NCI-H2107 treated with DMSO at 0.1 percent for 48 hours (cell line): ENCODE results near the gene CCT8.
A peak's percentile ranks its signal among the peaks of the same experiment; 100 is the strongest.
"Not testable (repeated sequence)": the region's sequence is repeated elsewhere in the genome, so short reads cannot be mapped to it uniquely, and the experiment has no call there.

Experiments used
- DNase-seq: peaks from one replicate; lab custom pipeline; 2025; ENCODE audit not compliant: unreplicated experiment; lab: John Stamatoyannopoulos, UW

CCT8 gene

DNA sequence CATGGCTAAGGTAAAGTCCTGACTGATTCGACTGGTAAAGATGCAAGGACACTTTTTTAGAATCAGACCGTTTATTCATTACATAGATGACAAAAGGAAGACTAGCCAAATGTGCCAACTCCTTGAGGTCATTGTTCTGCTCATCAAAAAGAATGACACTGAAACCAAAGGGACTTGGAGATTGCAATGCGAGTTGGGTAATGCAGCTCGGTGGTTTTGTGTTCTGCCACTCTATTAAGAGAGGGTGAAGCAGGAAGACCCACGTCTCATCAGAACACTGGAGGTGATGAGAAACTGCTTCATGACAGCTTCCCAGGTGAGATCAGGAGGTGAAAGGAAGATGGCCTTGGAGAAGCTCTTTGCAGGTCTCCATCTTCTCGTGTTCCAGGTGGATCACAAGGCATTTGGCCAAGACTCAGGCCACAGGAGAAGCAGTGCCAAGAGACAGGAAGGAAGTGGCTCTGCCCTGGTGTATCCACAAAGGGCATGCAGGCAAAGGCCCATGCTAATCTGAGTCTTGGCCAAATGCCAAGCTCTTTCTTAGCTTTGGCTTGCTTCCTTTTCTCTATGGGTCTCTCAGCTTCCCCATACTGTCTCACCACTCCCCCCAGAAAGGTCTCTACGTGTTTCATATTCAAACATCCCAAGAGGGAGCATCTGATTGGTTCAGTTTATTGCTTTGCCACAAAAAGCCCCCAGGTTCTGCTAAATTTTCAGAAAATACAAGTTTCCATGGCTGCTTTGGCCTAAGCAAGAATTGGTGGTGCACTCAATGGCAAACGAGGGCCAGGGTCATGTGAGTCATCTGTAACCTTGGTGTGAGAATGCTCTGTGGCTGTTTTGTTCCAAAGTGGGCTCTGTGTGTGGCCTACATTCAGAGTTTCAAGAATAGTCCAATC lies 5.7 kb upstream of the CCT8 start:
- DNase-seq: no peak

GRCh38 chr21:29077651-29078090 lies 4.2 kb upstream of the CCT8 start:
- DNase-seq: no peak

GRCh38 chr21:29076731-29077640 lies 3.5 kb upstream of the CCT8 start:
- DNase-seq: not testable (repeated sequence)

GRCh38 chr21:29075706-29076466 lies 2.4 kb upstream of the CCT8 start:
- no peak for DNase-seq

DNA sequence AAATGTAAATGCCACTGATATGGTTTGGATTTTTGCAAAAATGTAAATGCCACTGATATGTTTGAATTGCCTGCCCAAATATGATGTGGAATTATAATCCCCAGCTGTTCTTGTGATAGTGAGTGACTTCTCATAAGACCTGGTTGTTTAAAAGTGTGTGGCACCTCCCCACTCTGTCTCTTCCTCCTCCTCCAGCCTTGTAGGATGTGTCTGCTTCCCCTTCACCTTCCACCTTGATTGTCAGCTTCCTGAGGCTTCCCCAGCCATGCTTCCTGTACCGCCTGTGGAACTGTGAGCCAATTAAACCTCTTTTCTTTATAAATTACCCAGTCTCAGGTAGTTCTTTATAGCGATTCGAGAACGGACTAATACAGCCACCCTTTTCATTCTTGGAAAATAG lies 1.3 kb upstream of the CCT8 start:
- DNase-seq: no peak

DNA sequence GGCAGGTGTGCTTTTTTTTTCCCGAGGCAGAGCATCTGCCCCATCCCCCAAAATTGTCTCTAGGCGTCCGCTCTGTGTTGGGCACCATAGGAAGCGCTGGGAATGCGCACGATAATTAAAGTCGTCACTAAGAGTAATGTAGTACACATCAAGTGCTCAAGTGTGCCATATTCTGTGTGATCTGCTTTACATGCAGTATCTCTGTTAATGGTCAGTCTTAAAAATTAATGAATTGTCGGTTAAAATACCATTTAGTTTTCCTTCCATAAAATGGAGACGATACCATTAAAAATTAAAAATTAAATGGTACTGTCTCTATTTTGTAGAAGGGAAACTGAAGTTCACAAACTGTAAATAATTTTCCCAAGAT lies 544 bp upstream of the CCT8 start:
- no peak for DNase-seq

DNA sequence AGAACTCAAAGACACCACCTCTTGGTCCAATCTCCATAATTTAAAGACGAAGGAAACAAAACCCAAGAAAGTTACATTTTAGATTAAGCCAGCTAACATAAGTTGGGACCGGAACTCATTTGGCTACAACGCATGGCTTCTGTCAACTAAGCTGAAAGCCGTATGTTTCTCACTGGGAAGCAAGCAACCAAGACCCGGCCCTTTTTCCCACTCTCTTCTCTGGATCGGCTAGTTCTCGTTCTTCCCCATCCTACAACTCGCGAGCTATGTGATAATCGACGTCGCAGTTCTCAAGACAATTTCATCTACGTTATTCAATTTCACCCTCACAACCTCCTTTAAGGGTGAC lies 601 bp downstream of the CCT8 start:
- peak; percentile 28 for DNase-seq

- no peak for DNase-seq
These were observed 8.5 kb downstream of the CCT8 start for GRCh38 chr21:29064850-29065481.

GRCh38 chr21:29056538-29057050 lies 16.9 kb downstream of the CCT8 start:
- DNase-seq: no peak

DNA sequence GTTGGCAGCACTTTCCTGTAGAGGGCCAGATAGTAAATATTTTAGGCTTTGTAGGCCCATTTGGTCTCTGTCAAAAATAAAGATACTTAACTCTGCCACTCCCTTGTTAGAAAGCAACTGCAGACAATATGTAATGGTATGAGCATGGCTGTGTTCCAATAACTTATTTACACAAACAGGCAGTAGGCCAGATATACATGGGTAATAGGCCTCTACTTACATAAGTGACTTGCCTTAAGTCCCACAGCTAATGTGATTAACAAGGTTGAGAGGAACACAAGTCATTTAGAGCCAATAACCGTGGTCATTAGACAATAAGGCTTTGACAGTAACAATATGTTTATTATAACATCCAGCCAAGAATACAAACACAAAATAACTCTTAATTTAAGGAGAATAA lies 17.4 kb downstream of the CCT8 start:
- no peak for DNase-seq

- no peak for DNase-seq
These were observed 18.4 kb downstream of the CCT8 start for GRCh38 chr21:29055080-29055479.

DNA sequence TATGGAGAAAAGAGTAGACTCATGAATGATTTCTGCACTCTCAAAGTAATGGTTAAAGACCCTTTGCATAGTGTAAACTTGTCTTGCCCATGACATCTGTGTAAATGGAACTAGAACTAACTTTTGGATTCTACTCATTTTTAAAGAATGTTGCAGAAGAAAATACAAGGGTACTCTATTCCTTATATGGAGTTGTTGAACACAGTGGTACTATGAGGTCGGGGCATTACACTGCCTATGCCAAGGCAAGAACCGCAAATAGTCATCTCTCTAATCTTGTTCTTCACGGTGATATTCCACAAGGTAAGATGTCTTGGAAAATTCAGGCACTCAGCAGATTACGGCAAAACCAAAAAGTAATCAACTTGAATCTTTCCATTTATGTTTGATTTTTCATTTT lies 19.8 kb downstream of the CCT8 start:
- DNase-seq: no peak

- peak; percentile 44 for DNase-seq
These were observed 20.4 kb downstream of the CCT8 start for GRCh38 chr21:29053011-29053553.

GRCh38 chr21:29052224-29052623 lies 21.2 kb downstream of the CCT8 start:
- DNase-seq: no peak

DNA sequence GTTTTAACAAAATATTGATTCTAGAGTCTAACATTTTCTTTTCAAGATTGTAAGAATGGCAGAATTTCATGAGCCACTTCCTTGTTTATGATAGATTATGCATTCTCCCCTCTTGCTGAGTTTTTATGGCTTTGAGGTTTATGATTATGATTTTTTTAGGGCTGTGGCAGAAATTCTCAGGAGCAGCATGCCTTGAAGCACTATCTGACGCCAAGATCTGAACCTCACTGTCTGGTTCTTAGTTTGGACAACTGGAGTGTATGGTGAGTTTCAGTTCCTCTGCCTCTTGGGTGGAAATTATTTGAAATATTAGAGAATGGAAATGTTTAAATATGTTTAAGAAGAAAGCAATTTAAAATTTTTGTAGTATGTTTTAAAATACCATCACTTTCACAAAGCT lies 38.8 kb downstream of the CCT8 start:
- DNase-seq: no peak

- DNase-seq: no peak
These were observed 39.6 kb downstream of the CCT8 start for GRCh38 chr21:29033871-29034270.

DNA sequence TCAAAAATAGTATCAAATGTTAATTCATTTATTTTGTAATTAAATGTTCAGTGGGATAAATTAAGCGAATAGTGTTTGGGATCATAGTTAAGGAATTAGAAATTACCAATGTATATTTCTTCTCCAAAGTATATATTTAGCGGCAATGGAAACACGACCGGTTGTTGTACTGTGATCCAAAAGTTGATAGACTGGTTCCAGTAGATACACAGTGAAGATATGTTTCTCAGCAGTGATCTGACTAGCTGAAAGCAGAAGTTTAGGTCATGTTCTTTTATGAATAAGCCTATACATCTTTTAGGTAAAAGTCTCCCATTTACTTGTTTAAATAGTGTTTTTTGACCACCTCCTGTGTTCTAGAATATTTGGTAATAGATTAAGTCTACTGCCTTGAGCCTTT lies 40.1 kb downstream of the CCT8 start:
- no peak for DNase-seq

- DNase-seq: no peak
These were observed 42.5 kb downstream of the CCT8 start for GRCh38 chr21:29030909-29031308.

- DNase-seq: no peak
These were observed 43.9 kb downstream of the CCT8 start for GRCh38 chr21:29029524-29029923.

DNA sequence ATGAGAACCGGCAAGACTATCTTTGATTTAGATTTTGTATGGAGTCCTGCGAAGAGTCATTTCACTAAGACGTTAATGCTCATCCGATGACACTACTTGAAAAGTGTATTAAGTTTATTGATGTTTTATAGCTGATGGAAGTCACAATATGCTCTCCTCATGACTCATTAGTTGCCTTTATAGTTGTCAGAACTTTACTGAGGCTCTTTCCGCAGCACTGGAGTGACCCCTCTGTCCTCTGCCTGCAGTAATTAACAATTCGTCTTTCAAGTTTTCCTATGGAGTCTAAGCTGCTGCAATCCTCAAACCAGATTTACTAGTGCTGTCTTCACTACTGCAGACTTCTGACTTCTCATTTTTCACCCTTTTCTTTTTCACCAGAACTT lies 48.1 kb downstream of the CCT8 start:
- no peak for DNase-seq
